22Rv1 (cell line): ENCODE data around the gene CCDC17.
"Not testable (repeated sequence)": the region's sequence is repeated elsewhere in the genome, so short reads cannot be mapped to it uniquely, and the experiment has no call there.

Source experiments
- H3K27ac ChIP-seq: fragments of 450-650 bp; 2 replicates; pipeline ENCODE4 v1.5.1; 2017
- ZFX ChIP-seq: fragments of 450-650 bp; IDR thresholded peaks from 2 replicates; pipeline ENCODE4 v1.6.1; 2017; ENCODE audit warnings: antibody characterized with exemption, borderline replicate concordance
- TF ChIP-seq, protein P1 (sequence below): fragments of 450-650 bp; IDR thresholded peaks from 2 replicates; pipeline ENCODE4 v1.5.1; 2017; ENCODE audit warnings: mild to moderate bottlenecking

CCDC17 gene

DNA sequence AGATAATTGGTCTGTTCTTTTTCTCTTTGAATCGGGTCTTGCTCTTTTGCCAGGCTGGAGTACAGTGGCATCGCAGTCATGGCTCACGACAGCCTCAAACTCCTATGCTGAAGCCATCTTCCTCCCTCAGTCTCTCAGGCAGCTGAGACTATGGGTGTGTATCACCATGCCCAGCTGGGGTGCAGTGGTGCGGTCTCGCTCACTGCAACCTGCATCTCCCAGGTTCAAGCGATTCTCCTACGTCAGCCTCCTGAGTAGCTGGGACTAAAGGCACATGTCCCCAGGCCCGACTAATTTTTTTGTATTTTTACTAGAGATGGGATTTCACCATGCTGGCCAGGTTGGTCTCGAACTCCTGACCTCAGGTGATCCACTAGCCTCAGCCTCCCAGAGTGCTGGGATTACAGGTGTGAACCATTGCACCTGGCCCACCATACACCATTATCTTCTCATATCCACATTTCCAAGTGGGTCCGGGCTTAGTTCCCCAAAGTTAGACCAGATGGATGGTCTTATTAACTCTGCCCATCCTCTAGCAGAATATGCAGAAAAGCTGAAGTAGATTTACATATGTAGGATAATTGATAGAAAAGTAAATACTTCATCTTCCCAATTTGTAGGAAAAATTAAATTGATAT lies 13.1 kb downstream of the CCDC17 start:
- no peak overlapping the region for H3K27ac ChIP-seq
- no peak for TF ChIP-seq ZFX

DNA sequence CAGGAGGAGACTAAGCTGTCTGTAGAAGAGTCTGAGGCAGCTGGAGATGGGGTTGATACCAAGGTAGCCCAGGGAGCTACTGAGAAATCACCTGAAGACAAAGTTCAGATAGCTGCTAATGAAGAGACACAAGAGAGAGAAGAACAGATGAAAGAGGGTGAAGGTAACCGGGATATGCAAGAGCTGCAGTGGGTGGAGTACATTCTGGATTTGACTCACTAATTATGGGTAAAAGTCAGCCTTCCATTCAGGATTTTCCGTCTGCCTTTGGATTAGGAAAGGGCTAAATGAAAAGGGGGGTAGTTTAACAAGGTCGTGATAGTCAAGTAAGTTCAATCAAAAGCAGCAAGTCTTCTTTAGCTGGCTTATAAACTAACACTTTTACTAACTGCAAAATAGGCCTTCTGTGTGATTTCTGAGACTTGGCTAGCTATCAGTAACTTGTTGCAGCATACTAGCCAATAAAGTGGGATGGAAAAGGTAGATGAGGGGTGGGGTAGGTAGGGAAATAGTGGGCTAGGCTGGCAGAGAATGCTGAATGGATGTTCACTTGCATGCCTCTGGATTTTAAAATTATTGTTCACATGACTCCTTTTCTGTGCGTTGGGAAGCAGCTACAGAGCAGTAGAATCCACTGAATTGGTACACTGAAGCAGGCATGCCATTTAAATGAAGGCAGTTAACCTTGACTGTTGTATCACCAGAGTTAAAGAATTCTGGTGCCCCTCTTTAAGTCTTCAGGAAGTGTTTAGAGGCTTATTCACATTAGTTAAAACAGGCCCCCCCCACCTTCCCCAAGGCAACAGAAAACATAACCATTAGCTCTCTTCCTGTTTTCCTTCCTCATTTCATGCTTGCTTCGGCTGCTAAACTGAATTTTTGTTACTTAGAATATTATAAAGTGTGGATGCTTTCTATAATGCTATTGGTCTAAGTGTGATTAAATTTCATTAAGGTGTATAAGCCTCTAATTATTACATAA lies 15.4 kb downstream of the CCDC17 start:
- no peak overlapping the region for H3K27ac ChIP-seq
- TF ChIP-seq, protein P1, sequence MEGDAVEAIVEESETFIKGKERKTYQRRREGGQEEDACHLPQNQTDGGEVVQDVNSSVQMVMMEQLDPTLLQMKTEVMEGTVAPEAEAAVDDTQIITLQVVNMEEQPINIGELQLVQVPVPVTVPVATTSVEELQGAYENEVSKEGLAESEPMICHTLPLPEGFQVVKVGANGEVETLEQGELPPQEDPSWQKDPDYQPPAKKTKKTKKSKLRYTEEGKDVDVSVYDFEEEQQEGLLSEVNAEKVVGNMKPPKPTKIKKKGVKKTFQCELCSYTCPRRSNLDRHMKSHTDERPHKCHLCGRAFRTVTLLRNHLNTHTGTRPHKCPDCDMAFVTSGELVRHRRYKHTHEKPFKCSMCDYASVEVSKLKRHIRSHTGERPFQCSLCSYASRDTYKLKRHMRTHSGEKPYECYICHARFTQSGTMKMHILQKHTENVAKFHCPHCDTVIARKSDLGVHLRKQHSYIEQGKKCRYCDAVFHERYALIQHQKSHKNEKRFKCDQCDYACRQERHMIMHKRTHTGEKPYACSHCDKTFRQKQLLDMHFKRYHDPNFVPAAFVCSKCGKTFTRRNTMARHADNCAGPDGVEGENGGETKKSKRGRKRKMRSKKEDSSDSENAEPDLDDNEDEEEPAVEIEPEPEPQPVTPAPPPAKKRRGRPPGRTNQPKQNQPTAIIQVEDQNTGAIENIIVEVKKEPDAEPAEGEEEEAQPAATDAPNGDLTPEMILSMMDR, result no peak
- no peak for TF ChIP-seq ZFX

DNA sequence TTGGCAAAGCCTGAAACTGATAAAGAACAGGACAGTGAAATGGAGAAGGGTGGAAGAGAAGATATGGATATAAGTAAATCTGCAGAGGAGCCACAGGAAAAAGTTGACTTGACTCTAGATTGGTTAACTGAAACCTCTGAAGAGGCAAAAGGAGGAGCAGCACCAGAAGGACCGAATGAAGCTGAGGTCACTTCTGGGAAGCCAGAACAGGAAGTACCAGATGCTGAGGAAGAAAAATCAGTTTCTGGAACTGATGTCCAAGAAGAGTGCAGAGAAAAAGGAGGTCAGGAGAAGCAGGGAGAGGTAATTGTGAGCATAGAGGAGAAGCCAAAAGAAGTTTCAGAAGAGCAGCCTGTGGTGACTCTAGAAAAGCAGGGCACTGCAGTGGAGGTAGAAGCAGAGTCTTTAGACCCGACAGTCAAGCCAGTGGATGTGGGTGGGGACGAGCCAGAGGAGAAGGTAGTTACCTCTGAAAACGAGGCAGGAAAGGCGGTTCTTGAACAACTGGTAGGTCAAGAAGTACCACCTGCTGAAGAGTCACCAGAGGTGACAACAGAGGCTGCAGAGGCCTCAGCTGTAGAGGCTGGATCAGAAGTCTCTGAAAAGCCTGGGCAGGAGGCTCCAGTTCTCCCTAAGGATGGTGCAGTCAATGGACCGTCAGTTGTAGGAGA lies 16.3 kb downstream of the CCDC17 start:
- no peak for TF ChIP-seq ZFX
- TF ChIP-seq, protein P1, result no peak
- H3K27ac ChIP-seq, result no peak overlapping the region

DNA sequence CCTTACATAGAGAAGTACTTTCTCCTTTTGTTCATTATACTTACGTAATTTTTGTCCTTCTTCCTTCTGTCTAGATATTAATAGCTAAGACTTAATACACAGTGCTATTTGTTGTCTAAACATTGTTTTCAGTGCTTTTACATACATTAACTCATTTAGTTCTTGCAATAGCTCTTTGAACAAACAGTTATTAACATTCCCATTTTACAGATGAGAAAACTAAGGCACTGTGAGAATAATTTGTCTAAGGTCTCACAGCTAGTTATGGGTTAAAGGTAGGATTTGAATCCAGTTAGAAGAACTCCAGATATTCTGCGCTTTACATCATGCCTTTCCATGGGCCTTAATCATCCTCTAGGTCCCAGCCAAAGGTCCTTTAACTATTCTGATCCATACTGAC lies 19.6 kb downstream of the CCDC17 start:
- TF ChIP-seq, protein P1, result no peak
- no peak for TF ChIP-seq ZFX
- H3K27ac ChIP-seq, result no peak overlapping the region

DNA sequence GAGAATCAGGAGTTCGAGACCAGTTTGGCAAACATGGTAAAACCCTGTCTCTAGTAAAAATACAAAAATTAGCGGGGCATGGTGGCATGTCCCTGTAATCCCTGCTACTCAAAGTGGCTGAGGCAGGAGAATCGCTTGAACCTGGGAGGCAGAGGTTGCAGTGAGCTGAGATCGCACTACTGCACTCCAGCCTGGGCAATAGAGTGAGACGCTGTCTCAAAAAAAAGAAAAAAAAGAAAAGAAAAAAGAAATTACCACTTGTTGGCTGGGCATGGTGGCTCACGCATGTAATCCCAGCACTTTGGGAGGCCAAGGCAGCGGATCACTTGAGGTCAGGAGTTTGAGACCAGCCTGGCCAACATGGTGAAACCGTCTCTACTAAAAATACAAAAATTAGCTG lies 27.1 kb downstream of the CCDC17 start:
- not testable (repeated sequence) for H3K27ac ChIP-seq

DNA sequence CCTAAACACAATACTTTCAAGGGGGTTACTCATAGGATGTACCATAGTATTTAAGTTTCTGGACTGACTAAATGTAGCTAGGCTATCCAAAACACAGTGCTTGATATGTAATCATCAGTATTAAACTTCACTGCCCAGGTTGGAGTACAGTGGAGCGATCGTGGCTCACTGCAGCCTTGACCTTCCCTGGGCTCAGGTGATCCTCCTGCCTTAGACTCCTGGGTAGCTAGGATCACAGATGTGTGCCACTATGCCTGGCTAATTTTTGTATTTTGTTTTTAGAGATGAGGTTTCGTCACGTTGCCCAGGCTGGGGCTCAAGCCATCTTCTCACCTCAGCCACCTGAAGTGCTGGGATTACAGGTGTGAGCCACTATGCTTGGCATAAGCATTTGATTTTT lies 29.4 kb downstream of the CCDC17 start:
- H3K27ac ChIP-seq, result no peak overlapping the region
- TF ChIP-seq, protein P1, result no peak
- TF ChIP-seq ZFX, result no peak

DNA sequence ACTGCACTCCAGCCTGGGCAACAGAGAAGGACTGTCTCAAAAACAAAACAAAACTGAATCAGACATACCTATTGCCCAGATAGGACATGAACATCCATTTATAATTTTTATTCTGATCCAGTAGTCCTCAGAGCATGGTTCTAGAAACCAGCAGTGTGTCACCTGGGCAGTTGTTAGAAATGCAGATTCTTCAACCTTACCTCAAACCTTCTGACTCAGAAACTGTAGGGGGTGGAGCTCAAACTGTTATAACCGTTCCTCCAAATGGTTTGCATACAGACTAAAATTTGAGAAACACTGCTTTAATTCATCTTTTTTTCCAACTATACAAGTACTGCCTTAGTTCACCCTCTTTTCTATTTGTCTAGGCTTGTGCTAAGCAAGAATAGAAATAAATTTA lies 34.0 kb downstream of the CCDC17 start:
- peak overlapping the region; percentile 65 for H3K27ac ChIP-seq
- no peak for TF ChIP-seq ZFX
- TF ChIP-seq, protein P1, result no peak

DNA sequence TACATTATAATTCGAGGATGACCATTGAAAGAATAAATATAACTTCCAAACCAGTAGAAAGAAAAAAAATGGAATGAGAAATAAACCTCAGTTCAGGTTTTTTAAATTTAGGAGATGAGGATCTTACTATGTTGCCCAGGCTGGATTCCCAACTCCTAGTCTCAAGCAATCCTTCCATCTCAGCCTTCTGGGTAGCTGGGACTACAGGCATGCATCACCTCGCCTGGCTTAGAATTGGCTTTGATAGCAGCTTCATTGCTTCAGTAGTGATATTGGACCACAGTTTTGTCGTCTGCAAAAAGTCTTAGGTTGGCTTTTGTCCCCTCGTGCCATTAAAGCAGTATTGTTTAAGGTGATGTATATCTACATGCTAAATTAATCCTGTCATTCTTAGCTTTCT lies 37.1 kb downstream of the CCDC17 start:
- TF ChIP-seq, protein P1, result no peak
- no peak for TF ChIP-seq ZFX
- H3K27ac ChIP-seq, result no peak overlapping the region
